Measurements from ENCODE around the gene FBXL12. TPM values are rescaled to one million over a fixed set of nuclear protein-coding genes. Genes with fewer than 3 reads are reported as not detected.

Gene FBXL12
- total and polyA plus RNA-seq, 7 donors = 10.4 to 22.1 (median 14.6) TPM

DNA sequence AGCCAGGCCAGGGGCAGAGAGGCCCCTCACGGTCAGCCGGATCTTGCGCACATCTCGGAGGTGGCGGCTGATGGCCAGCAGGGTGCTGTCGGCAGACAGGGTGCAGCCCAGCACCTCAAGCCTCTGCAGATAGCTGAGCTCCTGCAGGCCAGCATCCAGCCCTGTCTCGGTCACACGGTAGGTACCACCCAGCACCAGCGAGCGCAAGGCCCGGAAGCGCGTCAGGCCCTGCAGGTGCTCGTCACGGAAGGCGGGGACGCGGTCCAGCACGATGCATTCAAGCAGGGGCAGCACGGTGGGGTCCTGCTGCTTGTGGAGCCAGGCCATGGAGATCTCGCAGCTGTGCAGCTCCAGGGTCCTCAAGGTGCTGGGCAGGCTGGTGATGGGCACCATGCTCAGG is 7.7 kb downstream of the FBXL12 start:
- no peaks in the 10 kb centered on the region for H3K9me3 ChIP-seq
- no peak overlapping the region for H3K27ac ChIP-seq
- intact Hi-C loops (cut with DNase I) = no loop called here
- WGBS, 3 donors = 95 to 99% (median 98%) methylated on average over 19 to 21 of the region's 21 CpGs
- H3K27me3 ChIP-seq (ENCODE audit: insufficient read depth in 3 of 3, low read length in 2 of 3) = no peaks in the 10 kb centered on the region
- H3K4me1 ChIP-seq = no peaks in the 10 kb centered on the region
- peak in 1 of 4 donors; percentile 19 for ATAC-seq
- H3K4me3 ChIP-seq = no peak overlapping the region
- peaks cover 0 to 74% of the 10 kb centered on the region in 2 donors for H3K36me3 ChIP-seq (ENCODE audit: insufficient read depth in 1 of 2, low read depth in 1 of 2)
- TF ChIP-seq, protein P1, sequence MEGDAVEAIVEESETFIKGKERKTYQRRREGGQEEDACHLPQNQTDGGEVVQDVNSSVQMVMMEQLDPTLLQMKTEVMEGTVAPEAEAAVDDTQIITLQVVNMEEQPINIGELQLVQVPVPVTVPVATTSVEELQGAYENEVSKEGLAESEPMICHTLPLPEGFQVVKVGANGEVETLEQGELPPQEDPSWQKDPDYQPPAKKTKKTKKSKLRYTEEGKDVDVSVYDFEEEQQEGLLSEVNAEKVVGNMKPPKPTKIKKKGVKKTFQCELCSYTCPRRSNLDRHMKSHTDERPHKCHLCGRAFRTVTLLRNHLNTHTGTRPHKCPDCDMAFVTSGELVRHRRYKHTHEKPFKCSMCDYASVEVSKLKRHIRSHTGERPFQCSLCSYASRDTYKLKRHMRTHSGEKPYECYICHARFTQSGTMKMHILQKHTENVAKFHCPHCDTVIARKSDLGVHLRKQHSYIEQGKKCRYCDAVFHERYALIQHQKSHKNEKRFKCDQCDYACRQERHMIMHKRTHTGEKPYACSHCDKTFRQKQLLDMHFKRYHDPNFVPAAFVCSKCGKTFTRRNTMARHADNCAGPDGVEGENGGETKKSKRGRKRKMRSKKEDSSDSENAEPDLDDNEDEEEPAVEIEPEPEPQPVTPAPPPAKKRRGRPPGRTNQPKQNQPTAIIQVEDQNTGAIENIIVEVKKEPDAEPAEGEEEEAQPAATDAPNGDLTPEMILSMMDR (IDR thresholded peaks at IDR 0.05) = no peak
- DNase-seq = no peak

DNA sequence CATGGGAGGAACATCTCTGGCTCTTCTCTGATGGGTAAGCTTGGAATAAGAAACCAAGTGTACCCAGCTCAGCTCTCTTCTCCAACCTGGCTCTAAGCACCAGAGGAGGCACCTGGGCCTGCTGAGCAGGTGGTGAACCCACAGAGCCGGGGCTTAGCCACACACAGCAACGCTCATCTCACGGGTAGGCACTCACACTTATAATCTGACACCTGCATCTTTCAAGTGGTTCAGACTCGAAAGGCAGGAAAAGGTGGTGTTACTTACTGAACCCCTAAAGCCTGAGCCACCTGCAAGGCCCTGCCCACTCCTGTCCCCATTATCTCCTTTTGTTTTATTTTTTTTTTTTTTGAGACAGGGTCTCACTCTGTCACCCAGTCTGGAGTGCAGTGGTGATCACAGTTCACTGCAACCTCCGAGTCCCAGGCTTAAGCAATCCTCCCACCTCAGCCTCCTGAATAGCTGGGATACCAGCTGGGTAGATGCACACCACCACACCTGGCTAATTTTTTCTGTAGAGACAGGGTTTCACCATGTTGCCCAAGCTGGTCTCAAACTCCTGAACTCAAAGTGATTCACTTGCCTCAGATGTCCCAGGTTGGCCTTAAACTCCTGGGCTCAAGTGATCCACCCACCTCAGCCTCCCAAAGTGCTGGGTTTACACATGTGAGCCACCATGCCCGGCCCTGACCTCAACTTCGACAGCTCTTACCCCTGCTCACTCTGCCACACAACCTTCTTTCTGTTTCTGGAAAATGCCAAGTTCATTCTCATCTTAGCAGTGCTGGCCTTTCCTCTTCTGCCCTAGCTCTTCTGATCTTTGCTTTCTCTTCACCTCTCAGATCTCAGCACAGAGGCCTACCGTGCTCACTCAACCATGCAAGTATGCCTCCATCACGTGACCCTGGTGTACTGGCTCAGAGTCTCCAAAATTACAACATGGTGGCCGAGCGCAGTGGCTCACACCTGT is 9.7 kb downstream of the FBXL12 start:
- WGBS, 3 donors = 90 to 95% (median 92%) methylated on average over 11 of the region's 11 CpGs
- Histone ChIP-seq H3K36me3 (ENCODE audit: insufficient read depth in 1 of 2, low read depth in 1 of 2) (peaks cover 0 to 75% of the 10 kb centered on the region in 2 donors), H3K4me3 (no peak overlapping the region), H3K4me1 (no peaks in the 10 kb centered on the region), H3K9me3 (no peaks in the 10 kb centered on the region), H3K27me3 (ENCODE audit: insufficient read depth in 3 of 3, low read length in 2 of 3) (no peaks in the 10 kb centered on the region), H3K27ac (no peak overlapping the region)
- DNase-seq (no peak), ATAC-seq (no peak)
- TF ChIP-seq, protein P1 (IDR thresholded peaks at IDR 0.05) = no peak
- intact Hi-C loops (cut with DNase I) = no loop called here

DNA sequence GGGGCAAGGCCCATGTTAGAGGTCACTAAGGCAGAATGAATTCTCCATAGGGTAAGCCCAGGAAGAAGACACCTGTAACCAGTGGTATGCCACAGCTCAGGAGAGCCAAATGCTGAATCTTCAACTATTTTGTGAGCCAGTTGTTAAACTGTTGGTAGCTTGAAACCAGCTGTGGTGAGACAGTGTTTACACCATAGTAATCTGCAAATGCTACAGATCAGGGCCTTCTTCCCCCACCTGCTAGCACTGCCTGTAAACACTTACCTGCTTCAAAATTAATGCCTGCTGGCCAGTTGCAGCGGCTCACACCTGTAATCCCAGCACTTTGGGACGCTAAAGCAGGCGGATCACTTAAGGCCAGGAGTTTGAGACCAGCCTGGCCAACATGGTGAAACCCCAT is 12.1 kb downstream of the FBXL12 start:
- intact Hi-C loops (cut with DNase I) = no loop called here

DNA sequence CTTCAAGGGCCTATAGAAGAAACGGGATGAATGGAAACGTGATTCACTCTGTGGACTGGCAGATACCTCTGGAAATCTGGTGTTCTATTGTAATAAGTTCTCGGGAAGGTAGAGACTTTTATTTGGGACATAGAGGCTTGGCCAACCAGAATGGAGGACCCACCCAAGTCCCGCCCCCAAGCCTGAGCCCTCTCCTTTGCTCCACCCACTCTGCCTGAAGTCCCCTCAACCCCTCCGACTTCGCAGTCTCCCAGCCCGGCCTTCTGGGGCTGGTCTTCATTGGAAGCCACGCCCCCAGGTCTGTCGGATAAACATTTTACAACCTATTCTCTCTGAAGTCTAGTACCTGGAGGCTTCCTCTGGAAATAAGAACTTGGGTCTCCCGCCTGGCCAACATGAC is 16.9 kb downstream of the FBXL12 start:
- WGBS, 3 donors = 87 to 91% (median 88%) methylated on average over 10 of the region's 10 CpGs
- Histone ChIP-seq H3K27me3 (ENCODE audit: insufficient read depth in 3 of 3, low read length in 2 of 3) (no peaks in the 10 kb centered on the region), H3K36me3 (ENCODE audit: insufficient read depth in 1 of 2, low read depth in 1 of 2) (peaks cover 0 to 12% of the 10 kb centered on the region in 2 donors), H3K4me1 (no peaks in the 10 kb centered on the region), H3K4me3 (no peak overlapping the region), H3K9me3 (no peaks in the 10 kb centered on the region), H3K27ac (no peak overlapping the region)
- no peak for ATAC-seq
- intact Hi-C loops (cut with DNase I) = no loop called here
- TF ChIP-seq, protein P1 (IDR thresholded peaks at IDR 0.05) = no peak
- no peak for DNase-seq

More for the DNA sequence above, 12.1 kb downstream of the FBXL12 start:
- H3K36me3 ChIP-seq (ENCODE audit: insufficient read depth in 1 of 2, low read depth in 1 of 2) = peaks cover 0 to 57% of the 10 kb centered on the region in 2 donors
- WGBS, 3 donors = 89 to 95% (median 93%) methylated on average over 3 of the region's 3 CpGs
- H3K4me3 ChIP-seq = no peak overlapping the region
- H3K27ac ChIP-seq = no peak overlapping the region
- TF ChIP-seq, protein P1 (IDR thresholded peaks at IDR 0.05) = no peak
- ATAC-seq (no peak), DNase-seq (no peak)
- H3K4me1 ChIP-seq = no peaks in the 10 kb centered on the region
- no peaks in the 10 kb centered on the region for H3K9me3 ChIP-seq
- H3K27me3 ChIP-seq (ENCODE audit: insufficient read depth in 3 of 3, low read length in 2 of 3) = no peaks in the 10 kb centered on the region
